HEK293 (cell line): ENCODE data around the gene DLGAP5.

ENCODE experiments used
- CTCF ChIA-PET: fragments of 350-600 bp; formaldehyde crosslinking; extraction: SDS; loops from one replicate; lab custom pipeline; 2021; ENCODE audit warnings: antibody characterized with exemption; lab: Yijun Ruan, JAX
- POLR2A ChIA-PET: fragments of 300-600 bp; formaldehyde crosslinking; extraction: SDS; loops from one replicate; lab custom pipeline; 2020; ENCODE audit warnings: antibody characterized with exemption, inconsistent platforms; lab: Yijun Ruan, JAX
- H3K27ac ChIP-seq: fragments of 200-500 bp; sonication (Bioruptor generic); 2 replicates; pipeline ENCODE4 v1.5.1; 2014; ENCODE audit warnings: low read depth, low read length, control low read depth, inconsistent platforms; ENCODE audit errors: extremely low read depth
- H3K36me3 ChIP-seq, 2 experiments: fragments of 200-500 bp in 1 of 2; sonication (Bioruptor generic) in 1 of 2; 1 replicate in 1 of 2; 2 replicates in 1 of 2; pipeline ENCODE4 v1.5.1; 2014 to 2017; ENCODE audit warnings: inconsistent platforms in 2 of 2, low read length in 2 of 2; ENCODE audit not compliant: control insufficient read depth in 2 of 2, insufficient read depth in 1 of 2
- H3K4me1 ChIP-seq: fragments of 200-500 bp; sonication (Bioruptor generic); 2 replicates; pipeline ENCODE4 v1.5.1; 2014; ENCODE audit warnings: mild to moderate bottlenecking, low read length, inconsistent platforms; ENCODE audit not compliant: control insufficient read depth, insufficient read depth
- H3K4me3 ChIP-seq: 2 replicates; pipeline ENCODE4 v1.5.1; 2011; ENCODE audit warnings: low read depth, mild to moderate bottlenecking, control low read depth, low read length, moderate library complexity
- H3K9me3 ChIP-seq: fragments of 200-500 bp; sonication (Bioruptor generic); 2 replicates; pipeline ENCODE4 v1.5.1; 2014; ENCODE audit warnings: low read depth, low read length, inconsistent platforms; ENCODE audit not compliant: control insufficient read depth, insufficient read depth
- BCL11A ChIP-seq: fragments of 450-650 bp; formaldehyde crosslinking; IDR thresholded peaks from 2 replicates; pipeline ENCODE4 v1.5.1; 2016; ENCODE audit warnings: low read depth, missing biosample characterization, missing genetic modification characterization
- GLI4 ChIP-seq: fragments of 450-650 bp; formaldehyde crosslinking; IDR thresholded peaks from 2 replicates; pipeline ENCODE4 v1.5.1; 2016; ENCODE audit warnings: missing biosample characterization, missing genetic modification characterization
- GLIS2 ChIP-seq: fragments of 450-650 bp; formaldehyde crosslinking; IDR thresholded peaks from 2 replicates; pipeline ENCODE4 v1.5.1; 2016; ENCODE audit warnings: missing biosample characterization, missing genetic modification characterization
- HOXC10 ChIP-seq: sonication (generic); formaldehyde crosslinking; IDR thresholded peaks from 2 replicates; pipeline ENCODE4 v1.8.1; 2023; ENCODE audit warnings: mild to moderate bottlenecking, missing genetic modification reagents
- KLF9 ChIP-seq: fragments of 450-650 bp; formaldehyde crosslinking; IDR thresholded peaks from 2 replicates; pipeline ENCODE4 v1.5.1; 2016; ENCODE audit warnings: missing biosample characterization, missing genetic modification characterization, low read depth
- MZF1 ChIP-seq: fragments of 450-650 bp; formaldehyde crosslinking; IDR thresholded peaks from 2 replicates; pipeline ENCODE4 v1.5.1; 2017; ENCODE audit warnings: missing biosample characterization, missing genetic modification characterization, borderline replicate concordance
- PRDM1 ChIP-seq: fragments of 450-650 bp; formaldehyde crosslinking; IDR thresholded peaks from 2 replicates; pipeline ENCODE4; 2016; ENCODE audit warnings: missing biosample characterization, missing genetic modification characterization
- SCRT2 ChIP-seq: fragments of 450-650 bp; formaldehyde crosslinking; IDR thresholded peaks from 2 replicates; pipeline ENCODE4 v1.5.1; 2016; ENCODE audit warnings: missing biosample characterization, missing genetic modification characterization
- ZNF155 ChIP-seq: fragments of 450-650 bp; formaldehyde crosslinking; IDR thresholded peaks from 2 replicates; pipeline ENCODE4 v1.5.1; 2016; ENCODE audit warnings: missing biosample characterization, missing genetic modification characterization
- ZNF174 ChIP-seq: fragments of 450-650 bp; formaldehyde crosslinking; IDR thresholded peaks from 2 replicates; pipeline ENCODE4 v1.5.0; 2017; ENCODE audit warnings: missing biosample characterization, mild to moderate bottlenecking, missing genetic modification characterization
- ZNF202 ChIP-seq: fragments of 450-650 bp; formaldehyde crosslinking; IDR thresholded peaks from 2 replicates; pipeline ENCODE4 v1.5.1; 2016; ENCODE audit warnings: missing biosample characterization, missing genetic modification characterization, borderline replicate concordance
- ZNF302 ChIP-seq: fragments of 450-650 bp; formaldehyde crosslinking; IDR thresholded peaks from 2 replicates; pipeline ENCODE4 v1.5.1; 2016; ENCODE audit warnings: missing biosample characterization, missing genetic modification characterization, low read depth
- ZNF324 ChIP-seq: fragments of 450-650 bp; formaldehyde crosslinking; IDR thresholded peaks from 2 replicates; pipeline ENCODE4 v1.5.1; 2016; ENCODE audit warnings: missing biosample characterization, missing genetic modification characterization
- ZNF366 ChIP-seq: fragments of 450-650 bp; formaldehyde crosslinking; conservative IDR thresholded peaks from 2 replicates; pipeline ENCODE4 v1.5.1; 2016; ENCODE audit warnings: missing biosample characterization, missing genetic modification characterization
- ZNF404 ChIP-seq: fragments of 450-650 bp; formaldehyde crosslinking; IDR thresholded peaks from 2 replicates; pipeline ENCODE4 v1.5.1; 2017; ENCODE audit warnings: missing biosample characterization, missing genetic modification characterization
- ZNF558 ChIP-seq: fragments of 450-650 bp; formaldehyde crosslinking; IDR thresholded peaks from 2 replicates; pipeline ENCODE4 v1.5.1; 2016; ENCODE audit warnings: missing biosample characterization, missing genetic modification characterization
- ZNF596 ChIP-seq: fragments of 450-650 bp; IDR thresholded peaks from 2 replicates; pipeline ENCODE4 v1.5.0; 2018; ENCODE audit warnings: missing biosample characterization, mild to moderate bottlenecking, missing genetic modification characterization, moderate library complexity
- ZNF610 ChIP-seq: fragments of 450-650 bp; formaldehyde crosslinking; IDR thresholded peaks from 2 replicates; pipeline ENCODE4 v1.5.1; 2016; ENCODE audit warnings: missing biosample characterization, missing genetic modification characterization, borderline replicate concordance
- ZNF660 ChIP-seq: fragments of 450-650 bp; IDR thresholded peaks from 2 replicates; pipeline ENCODE4 v1.5.1; 2018; ENCODE audit warnings: missing biosample characterization, mild to moderate bottlenecking, missing genetic modification characterization
- ZNF670 ChIP-seq: fragments of 450-650 bp; formaldehyde crosslinking; IDR thresholded peaks from 2 replicates; pipeline ENCODE4 v1.5.1; 2016; ENCODE audit warnings: missing biosample characterization, missing genetic modification characterization, low read depth
- ZNF701 ChIP-seq: fragments of 450-650 bp; formaldehyde crosslinking; IDR thresholded peaks from 2 replicates; pipeline ENCODE4 v1.5.1; 2016; ENCODE audit warnings: missing biosample characterization, missing genetic modification characterization
- ZNF830 ChIP-seq: fragments of 450-650 bp; IDR thresholded peaks from 2 replicates; pipeline ENCODE4 v1.5.0; 2018; ENCODE audit warnings: missing biosample characterization, missing genetic modification characterization, low read depth, mild to moderate bottlenecking, moderate library complexity
- ZSCAN23 ChIP-seq: fragments of 450-650 bp; formaldehyde crosslinking; IDR thresholded peaks from 2 replicates; pipeline ENCODE4 v1.5.1; 2016; ENCODE audit warnings: missing biosample characterization, missing genetic modification characterization
- TF ChIP-seq, protein P1 (sequence below): fragments of 450-650 bp; formaldehyde crosslinking; IDR thresholded peaks from 2 replicates; pipeline ENCODE4 v1.5.1; 2016; ENCODE audit warnings: missing biosample characterization, missing genetic modification characterization
- TF ChIP-seq, protein P2 (sequence below): fragments of 450-650 bp; formaldehyde crosslinking; IDR thresholded peaks from 2 replicates; pipeline ENCODE4 v1.5.1; 2016; ENCODE audit warnings: missing biosample characterization, missing genetic modification characterization
- TF ChIP-seq, protein P3 (sequence below): fragments of 450-650 bp; formaldehyde crosslinking; IDR thresholded peaks from 2 replicates; pipeline ENCODE4 v1.5.1; 2016; ENCODE audit warnings: missing biosample characterization, missing genetic modification characterization

Gene DLGAP5

DNA sequence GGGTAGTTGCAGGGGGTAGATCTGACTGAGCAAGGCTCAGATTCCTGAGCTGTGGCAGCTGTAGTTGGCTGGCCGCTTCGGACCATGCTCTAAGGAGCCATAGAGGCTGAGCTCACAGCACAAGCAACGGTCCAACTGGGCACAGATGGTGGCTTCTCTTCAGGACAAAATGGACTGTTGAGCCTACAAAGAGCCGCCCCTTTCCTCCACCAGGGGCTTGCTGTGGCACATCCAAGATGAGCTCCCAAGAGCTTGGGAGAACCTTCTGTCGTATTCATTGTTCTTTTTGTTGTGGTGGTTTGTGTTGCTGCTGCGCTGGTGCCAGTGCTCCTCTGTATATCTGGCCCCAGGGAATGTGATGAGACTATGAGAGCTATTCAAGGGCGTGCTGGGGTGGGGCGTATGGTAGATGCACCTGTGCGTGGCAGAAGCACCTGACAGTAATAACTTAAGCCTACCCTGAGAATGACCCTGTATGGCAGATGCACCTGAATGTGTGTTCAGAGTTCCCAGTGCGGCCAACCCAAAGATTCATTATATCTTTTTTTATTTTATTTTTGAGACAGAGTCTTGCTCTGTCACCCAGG lies 80.2 kb downstream of the DLGAP5 start:
- POLR2A ChIA-PET, result no interaction called here
- CTCF ChIA-PET, result interaction anchor here (0.5 to 0.6 kb wide), 2 partner anchors 17 to 547 kb away, joined by 4 to 5 read pairs; no protein-coding TSS in a partner anchor
- no peak for TF ChIP-seq ZSCAN23 (tag by site-specific recombination)
- no peak for TF ChIP-seq KLF9 (tag by site-specific recombination)

DNA sequence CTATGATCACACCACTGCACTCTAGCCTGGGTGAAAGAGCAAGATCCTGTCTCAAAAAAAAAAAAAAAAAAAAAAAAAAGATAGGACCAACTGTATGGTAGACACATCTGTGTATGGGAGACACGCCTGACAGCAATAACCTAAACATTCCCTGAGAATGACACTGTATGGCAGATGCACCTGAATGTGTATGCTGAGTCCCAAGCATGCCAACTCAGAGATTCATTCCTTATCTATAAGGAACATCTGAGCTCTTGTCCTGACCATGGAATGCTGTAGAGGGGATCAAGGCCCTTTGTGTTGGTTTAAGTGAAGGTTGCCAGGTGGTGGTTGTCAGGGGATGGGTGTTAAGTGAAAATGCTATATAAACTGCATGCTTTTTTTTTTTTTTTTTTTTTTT lies 81.5 kb downstream of the DLGAP5 start:
- no peak overlapping the region for H3K27ac ChIP-seq
- no peak for TF ChIP-seq ZNF701 (tag by site-specific recombination)
- TF ChIP-seq, protein P1, sequence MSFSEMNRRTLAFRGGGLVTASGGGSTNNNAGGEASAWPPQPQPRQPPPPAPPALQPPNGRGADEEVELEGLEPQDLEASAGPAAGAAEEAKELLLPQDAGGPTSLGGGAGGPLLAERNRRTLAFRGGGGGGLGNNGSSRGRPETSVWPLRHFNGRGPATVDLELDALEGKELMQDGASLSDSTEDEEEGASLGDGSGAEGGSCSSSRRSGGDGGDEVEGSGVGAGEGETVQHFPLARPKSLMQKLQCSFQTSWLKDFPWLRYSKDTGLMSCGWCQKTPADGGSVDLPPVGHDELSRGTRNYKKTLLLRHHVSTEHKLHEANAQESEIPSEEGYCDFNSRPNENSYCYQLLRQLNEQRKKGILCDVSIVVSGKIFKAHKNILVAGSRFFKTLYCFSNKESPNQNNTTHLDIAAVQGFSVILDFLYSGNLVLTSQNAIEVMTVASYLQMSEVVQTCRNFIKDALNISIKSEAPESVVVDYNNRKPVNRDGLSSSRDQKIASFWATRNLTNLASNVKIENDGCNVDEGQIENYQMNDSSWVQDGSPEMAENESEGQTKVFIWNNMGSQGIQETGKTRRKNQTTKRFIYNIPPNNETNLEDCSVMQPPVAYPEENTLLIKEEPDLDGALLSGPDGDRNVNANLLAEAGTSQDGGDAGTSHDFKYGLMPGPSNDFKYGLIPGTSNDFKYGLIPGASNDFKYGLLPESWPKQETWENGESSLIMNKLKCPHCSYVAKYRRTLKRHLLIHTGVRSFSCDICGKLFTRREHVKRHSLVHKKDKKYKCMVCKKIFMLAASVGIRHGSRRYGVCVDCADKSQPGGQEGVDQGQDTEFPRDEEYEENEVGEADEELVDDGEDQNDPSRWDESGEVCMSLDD (tag by site-specific recombination), result no peak
- no peak for TF ChIP-seq SCRT2 (tag by site-specific recombination)
- TF ChIP-seq, protein P2, sequence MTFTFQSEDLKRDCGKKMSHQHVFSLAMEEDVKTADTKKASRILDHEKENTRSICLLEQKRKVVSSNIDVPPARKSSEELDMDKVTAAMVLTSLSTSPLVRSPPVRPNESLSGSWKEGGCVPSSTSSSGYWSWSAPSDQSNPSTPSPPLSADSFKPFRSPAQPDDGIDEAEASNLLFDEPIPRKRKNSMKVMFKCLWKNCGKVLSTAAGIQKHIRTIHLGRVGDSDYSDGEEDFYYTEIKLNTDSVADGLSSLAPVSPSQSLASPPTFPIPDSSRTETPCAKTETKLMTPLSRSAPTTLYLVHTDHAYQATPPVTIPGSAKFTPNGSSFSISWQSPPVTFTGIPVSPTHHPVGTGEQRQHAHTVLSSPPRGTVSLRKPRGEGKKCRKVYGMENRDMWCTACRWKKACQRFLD (tag by site-specific recombination), result no peak
- no peak for TF ChIP-seq PRDM1 (tag by site-specific recombination)
- TF ChIP-seq ZNF366 (tag by site-specific recombination), result no peak
- no peak for TF ChIP-seq ZNF174 (tag by site-specific recombination)
- no peak for TF ChIP-seq ZNF404 (tag by site-specific recombination)
- TF ChIP-seq ZNF596 (tag by site-specific recombination), result no peak
- ChIA-PET POLR2A (interaction anchor here (0.6 to 0.7 kb wide), 2 partner anchors 26 to 610 kb away, joined by 3 to 4 read pairs; no protein-coding TSS in a partner anchor), CTCF (no interaction called here)
- no peaks in the 10 kb centered on the region for H3K9me3 ChIP-seq
- H3K36me3 ChIP-seq, result no peaks in the 10 kb centered on the region
- no peaks in the 10 kb centered on the region; the same call in 1 of the 2 replicates for H3K4me1 ChIP-seq
- H3K4me3 ChIP-seq, result no peak overlapping the region

More for the DNA sequence above, 80.2 kb downstream of the DLGAP5 start:
- H3K4me3 ChIP-seq, result no peak overlapping the region
- H3K4me1 ChIP-seq, result no peaks in the 10 kb centered on the region; the same call in 1 of the 2 replicates
- H3K9me3 ChIP-seq, result no peaks in the 10 kb centered on the region
- no peak overlapping the region for H3K27ac ChIP-seq
- H3K36me3 ChIP-seq, result no peaks in the 10 kb centered on the region

DNA sequence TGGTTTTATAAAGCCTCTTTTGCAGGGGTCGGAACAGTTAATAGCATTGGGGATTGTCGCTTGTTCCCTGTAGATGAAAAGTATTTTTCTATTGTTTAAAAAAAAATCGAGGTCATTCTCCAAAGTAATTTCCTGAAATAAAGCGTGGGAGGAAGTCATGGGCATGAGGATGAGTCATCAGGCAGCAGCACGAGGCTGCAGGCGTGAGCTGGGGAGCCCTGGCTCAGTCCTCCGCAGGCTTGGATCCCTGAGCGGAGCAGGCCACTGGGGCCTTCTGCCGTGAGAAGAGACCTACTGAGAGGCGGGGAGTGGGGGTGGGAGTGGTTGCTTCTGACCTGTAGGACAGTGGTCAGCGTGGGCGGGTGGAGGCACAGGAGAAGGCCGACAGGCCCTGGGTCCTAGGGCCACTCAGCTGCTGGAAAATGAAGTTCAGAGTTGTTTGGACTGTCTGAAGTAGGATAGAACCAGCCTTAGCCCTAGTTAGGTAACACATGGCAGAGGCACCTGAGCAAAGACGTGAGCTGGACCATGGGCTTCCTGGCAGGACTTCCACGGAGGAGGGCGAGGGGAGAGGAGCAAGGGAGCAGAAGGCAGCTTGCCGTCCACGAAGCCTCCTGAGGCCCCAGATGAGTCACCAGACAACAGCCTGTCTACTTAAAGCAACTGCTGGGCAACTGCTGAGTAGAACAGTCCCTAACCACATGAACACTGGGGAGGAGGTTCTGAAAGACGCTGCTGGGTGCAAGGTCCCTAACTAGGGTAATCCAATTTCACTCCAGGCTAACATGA lies 83.4 kb downstream of the DLGAP5 start:
- Histone ChIP-seq H3K36me3 (no peaks in the 10 kb centered on the region), H3K9me3 (no peaks in the 10 kb centered on the region), H3K4me1 (peaks cover 5% of the 10 kb centered on the region), H3K4me3 (no peak overlapping the region), H3K27ac (peak overlapping the region; percentile 66)
- ChIA-PET CTCF (no interaction called here), POLR2A (interaction anchor here (0.6 to 1.2 kb wide), 5 partner anchors 13 to 81 kb away, joined by 3 to 4 read pairs (median 3); partner anchors contain the start of genes LGALS3, SOCS4 and WDHD1)
- TF ChIP-seq GLIS2 (tag by site-specific recombination) (0 out of 2 replicates have a peak, but pooled peaks have one; percentile 15), ZNF324 (peak; percentile 45; the same call in 1 of the 2 replicates), ZNF830 (no peak), ZNF610 (no peak), KLF9 (tag by site-specific recombination) (no peak), ZNF660 (tag by site-specific recombination) (no peak), GLI4 (tag by site-specific recombination) (no peak), ZNF558 (tag by site-specific recombination) (no peak), ZNF670 (tag by site-specific recombination) (no peak), ZNF155 (tag by site-specific recombination) (no peak), ZNF202 (tag by site-specific recombination) (no peak), BCL11A (tag by site-specific recombination) (0 out of 2 replicates have a peak, but pooled peaks have one; percentile 32), HOXC10 (no peak), ZNF302 (tag by site-specific recombination) (no peak), MZF1 (tag by site-specific recombination) (no peak)
- TF ChIP-seq, protein P3, sequence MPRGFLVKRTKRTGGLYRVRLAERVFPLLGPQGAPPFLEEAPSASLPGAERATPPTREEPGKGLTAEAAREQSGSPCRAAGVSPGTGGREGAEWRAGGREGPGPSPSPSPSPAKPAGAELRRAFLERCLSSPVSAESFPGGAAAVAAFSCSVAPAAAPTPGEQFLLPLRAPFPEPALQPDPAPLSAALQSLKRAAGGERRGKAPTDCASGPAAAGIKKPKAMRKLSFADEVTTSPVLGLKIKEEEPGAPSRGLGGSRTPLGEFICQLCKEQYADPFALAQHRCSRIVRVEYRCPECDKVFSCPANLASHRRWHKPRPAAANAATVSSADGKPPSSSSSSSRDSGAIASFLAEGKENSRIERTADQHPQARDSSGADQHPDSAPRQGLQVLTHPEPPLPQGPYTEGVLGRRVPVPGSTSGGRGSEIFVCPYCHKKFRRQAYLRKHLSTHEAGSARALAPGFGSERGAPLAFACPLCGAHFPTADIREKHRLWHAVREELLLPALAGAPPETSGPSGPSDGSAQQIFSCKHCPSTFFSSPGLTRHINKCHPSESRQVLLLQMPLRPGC (tag by site-specific recombination), result no peak
